Measurements from ENCODE around the gene BMPER.

The BMPER gene

GRCh38 chr7:34086981-34087380 lies 181.6 kb downstream of the BMPER start:
- TF ChIP-seq TAF1 (IDR thresholded peaks at IDR 0.05; ENCODE audit: borderline replicate concordance, insufficient read depth, low read length) (no peak), FOXP2 (optimal IDR thresholded peaks at IDR 0.05; ENCODE audit: borderline replicate concordance, extremely low read depth, extremely low read length, insufficient read depth) (no peak), SIN3A (IDR thresholded peaks at IDR 0.05; ENCODE audit: borderline replicate concordance, insufficient read depth, low read length) (no peak), POLR2AphosphoS5 (IDR thresholded peaks at IDR 0.05; ENCODE audit: low read depth, low read length) (no peak), REST (IDR thresholded peaks at IDR 0.05; ENCODE audit: insufficient read depth in 1 of 2, low read depth in 2 of 2, low read length in 2 of 2) (no peak)

- TF ChIP-seq REST (IDR thresholded peaks at IDR 0.05; ENCODE audit: insufficient read depth in 1 of 2, low read depth in 2 of 2, low read length in 2 of 2) = no peak
Observed at GRCh38 chr7:34087892-34088891, 182.9 kb downstream of the BMPER start.

- TF ChIP-seq SIN3A (IDR thresholded peaks at IDR 0.05; ENCODE audit: borderline replicate concordance, insufficient read depth, low read length) = no peak
- no peak for TF ChIP-seq POLR2AphosphoS5 (IDR thresholded peaks at IDR 0.05; ENCODE audit: low read depth, low read length)
- TF ChIP-seq TAF1 (IDR thresholded peaks at IDR 0.05; ENCODE audit: borderline replicate concordance, insufficient read depth, low read length) = no peak
- no peak for TF ChIP-seq REST (IDR thresholded peaks at IDR 0.05; ENCODE audit: insufficient read depth in 1 of 2, low read depth in 2 of 2, low read length in 2 of 2)
- no peak for TF ChIP-seq FOXP2 (optimal IDR thresholded peaks at IDR 0.05; ENCODE audit: borderline replicate concordance, extremely low read depth, extremely low read length, insufficient read depth)
Observed at GRCh38 chr7:34090816-34091215, 185.5 kb downstream of the BMPER start.

- TF ChIP-seq TAF1 (IDR thresholded peaks at IDR 0.05; ENCODE audit: borderline replicate concordance, insufficient read depth, low read length) (no peak), POLR2AphosphoS5 (IDR thresholded peaks at IDR 0.05; ENCODE audit: low read depth, low read length) (no peak), SIN3A (IDR thresholded peaks at IDR 0.05; ENCODE audit: borderline replicate concordance, insufficient read depth, low read length) (no peak), REST (IDR thresholded peaks at IDR 0.05; ENCODE audit: insufficient read depth in 1 of 2, low read depth in 2 of 2, low read length in 2 of 2) (no peak), FOXP2 (optimal IDR thresholded peaks at IDR 0.05; ENCODE audit: borderline replicate concordance, extremely low read depth, extremely low read length, insufficient read depth) (no peak)
Observed at GRCh38 chr7:34091321-34091917, 186.1 kb downstream of the BMPER start.
